Mesendoderm (in vitro differentiated cells): ENCODE data around the gene CYP24A1.
A peak's percentile ranks its signal among the peaks of the same experiment; 100 is the strongest.

Experiments used
- DNase-seq: peaks from one replicate; pipeline ENCODE4 v3.0.0; 2013
- H2AK5ac ChIP-seq: 2 replicates; pipeline ENCODE4 v1.6.1; 2013; ENCODE audit warnings: low read length, inconsistent platforms
- H2BK120ac ChIP-seq: 2 replicates; pipeline ENCODE4 v1.6.1; 2013; ENCODE audit warnings: low read depth, mild to moderate bottlenecking, low read length, moderate library complexity, mixed read lengths
- H2BK15ac ChIP-seq: replicated peaks from 2 replicates; pipeline ENCODE4 v1.6.1; 2013; ENCODE audit warnings: low read depth, mild to moderate bottlenecking, moderate library complexity
- H2BK5ac ChIP-seq: 2 replicates; pipeline ENCODE4 v1.6.1; 2013; ENCODE audit warnings: low read length, inconsistent platforms
- H3K18ac ChIP-seq: 2 replicates; pipeline ENCODE4 v1.6.1; 2013; ENCODE audit warnings: mild to moderate bottlenecking, low read length, mixed read lengths
- H3K23ac ChIP-seq: one replicate; pipeline ENCODE4 v1.6.1; 2013; ENCODE audit warnings: low read length
- H3K27ac ChIP-seq: 2 replicates; pipeline ENCODE4 v1.5.1; 2013; ENCODE audit warnings: low read depth, mild to moderate bottlenecking, inconsistent platforms, low read length, moderate library complexity
- H3K27me3 ChIP-seq: 2 replicates; pipeline ENCODE4 v1.6.1; 2013; ENCODE audit warnings: low read length, control low read depth, mild to moderate bottlenecking, inconsistent platforms; ENCODE audit not compliant: insufficient read depth, poor library complexity
- H3K36me3 ChIP-seq: 2 replicates; pipeline ENCODE4 v1.6.1; 2013; ENCODE audit warnings: low read length, inconsistent platforms; ENCODE audit not compliant: control insufficient read depth, insufficient read depth
- H3K4ac ChIP-seq: one replicate; pipeline ENCODE4 v1.6.1; 2013; ENCODE audit warnings: low read depth, mild to moderate bottlenecking, low read length, moderate library complexity
- H3K4me1 ChIP-seq: 2 replicates; pipeline ENCODE4 v1.6.1; 2013; ENCODE audit warnings: low read depth, low read length, inconsistent platforms; ENCODE audit not compliant: control insufficient read depth
- H3K4me2 ChIP-seq: 2 replicates; pipeline ENCODE4 v1.6.1; 2013; ENCODE audit warnings: low read length
- H3K4me3 ChIP-seq: 2 replicates; pipeline ENCODE4 v1.5.1; 2013; ENCODE audit warnings: mild to moderate bottlenecking, low read length
- H3K56ac ChIP-seq: one replicate; pipeline ENCODE4 v1.6.1; 2013; ENCODE audit warnings: low read length
- H3K79me1 ChIP-seq: 2 replicates; pipeline ENCODE4 v1.6.1; 2013; ENCODE audit warnings: low read length, inconsistent platforms
- H3K79me2 ChIP-seq: 2 replicates; pipeline ENCODE4 v1.6.1; 2013; ENCODE audit warnings: mild to moderate bottlenecking, low read length; ENCODE audit not compliant: control insufficient read depth, insufficient read depth
- H3K9ac ChIP-seq: 2 replicates; pipeline ENCODE4 v1.6.1; 2013; ENCODE audit warnings: low read length, inconsistent platforms
- H4K5ac ChIP-seq: one replicate; pipeline ENCODE4 v1.6.1; 2013; ENCODE audit warnings: low read length
- H4K8ac ChIP-seq: one replicate; pipeline ENCODE4 v1.6.1; 2013; ENCODE audit warnings: low read depth, mild to moderate bottlenecking, control low read depth, low read length, moderate library complexity
- WGBS: extraction: QIAGEN DNeasy Blood & Tissue Kit; methylation state at CpG from one replicate; pipeline ENCODE4 v1.1.7; 2013; ENCODE audit warnings: low lambda C conversion rate, missing lambda C conversion rate; ENCODE audit not compliant: insufficient coverage; ENCODE audit errors: extremely low coverage; 5-methylcytosine and 5-hydroxymethylcytosine counted together

The CYP24A1 gene

DNA sequence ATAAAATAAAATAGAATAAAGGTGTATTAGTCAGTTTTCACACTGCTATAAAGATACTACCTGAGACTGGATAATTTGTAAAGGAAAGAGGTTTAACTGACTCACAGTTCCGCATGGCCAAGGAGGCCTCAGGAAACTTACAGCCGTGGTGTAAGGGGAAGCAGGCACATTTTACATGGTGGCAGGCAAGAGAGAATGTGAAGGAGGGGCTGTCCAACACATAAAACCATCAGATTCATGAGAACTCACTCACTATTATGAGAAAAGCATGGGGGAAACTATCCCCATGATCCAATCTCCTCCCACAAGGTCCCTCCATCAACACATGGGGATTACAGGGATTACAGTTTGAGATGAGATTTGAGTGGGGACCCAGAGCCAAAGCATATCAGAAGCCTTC is 62.3 kb downstream of the CYP24A1 start:
- H2BK120ac ChIP-seq: no peak overlapping the region
- no peak overlapping the region for H3K56ac ChIP-seq
- H3K79me2 ChIP-seq: no peaks in the 10 kb centered on the region
- H4K5ac ChIP-seq: no peak overlapping the region
- no peak overlapping the region for H3K27ac ChIP-seq
- H3K4me1 ChIP-seq: no peaks in the 10 kb centered on the region
- no peaks in the 10 kb centered on the region for H3K27me3 ChIP-seq
- no peak overlapping the region for H2BK15ac ChIP-seq
- H3K36me3 ChIP-seq: no peaks in the 10 kb centered on the region
- no peaks in the 10 kb centered on the region for H3K79me1 ChIP-seq
- no peak overlapping the region for H3K9ac ChIP-seq
- H3K4me2 ChIP-seq: no peak overlapping the region
- H4K8ac ChIP-seq: no peak overlapping the region
- H3K4ac ChIP-seq: no peak overlapping the region
- H3K4me3 ChIP-seq: no peak overlapping the region
- H3K18ac ChIP-seq: no peak overlapping the region
- H3K23ac ChIP-seq: no peak overlapping the region
- H2BK5ac ChIP-seq: no peak overlapping the region
- no CpG with 5 or more reads among the region's 2 CpGs for WGBS
- no peak for DNase-seq
- H2AK5ac ChIP-seq: no peak overlapping the region

DNA sequence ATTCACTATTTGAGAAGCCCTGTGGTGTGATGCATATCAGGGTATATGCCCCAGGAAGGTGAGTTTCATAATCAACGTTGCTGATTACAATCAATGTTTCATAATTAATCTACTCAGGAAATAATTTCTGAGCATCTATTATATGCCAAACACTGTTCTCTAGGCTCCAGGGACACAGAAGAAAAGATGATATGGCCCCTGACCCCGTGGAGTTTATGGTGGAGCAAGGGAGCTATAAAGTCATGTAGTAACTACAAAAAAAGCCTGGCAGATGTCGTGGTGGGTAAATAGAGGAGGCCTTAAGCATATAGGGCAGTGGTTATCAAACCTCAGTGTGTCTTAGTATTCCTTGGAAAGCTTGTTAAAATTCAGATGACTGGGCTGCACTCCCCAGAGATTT is 63.3 kb downstream of the CYP24A1 start:
- no peak overlapping the region for H3K56ac ChIP-seq
- no peak overlapping the region for H4K5ac ChIP-seq
- H3K4me3 ChIP-seq: no peak overlapping the region
- no peaks in the 10 kb centered on the region for H3K79me1 ChIP-seq
- no peaks in the 10 kb centered on the region for H3K27me3 ChIP-seq
- no peak overlapping the region for H3K4ac ChIP-seq
- no peak overlapping the region for H3K23ac ChIP-seq
- no peak overlapping the region for H3K9ac ChIP-seq
- H3K4me2 ChIP-seq: no peak overlapping the region
- no peak overlapping the region for H3K18ac ChIP-seq
- no peak overlapping the region for H2AK5ac ChIP-seq
- WGBS: no CpG with 5 or more reads among the region's 3 CpGs
- no peak overlapping the region for H2BK120ac ChIP-seq
- no peak overlapping the region for H2BK15ac ChIP-seq
- H4K8ac ChIP-seq: no peak overlapping the region
- no peaks in the 10 kb centered on the region for H3K36me3 ChIP-seq
- H2BK5ac ChIP-seq: no peak overlapping the region
- no peak for DNase-seq
- H3K27ac ChIP-seq: no peak overlapping the region
- H3K4me1 ChIP-seq: no peaks in the 10 kb centered on the region
- no peaks in the 10 kb centered on the region for H3K79me2 ChIP-seq

GRCh38 chr20:54110041-54110440 is 63.7 kb downstream of the CYP24A1 start:
- H3K4me3 ChIP-seq: no peak overlapping the region
- H3K36me3 ChIP-seq: no peaks in the 10 kb centered on the region
- no peak overlapping the region for H2BK15ac ChIP-seq
- H3K56ac ChIP-seq: no peak overlapping the region
- H3K27ac ChIP-seq: no peak overlapping the region
- no peak overlapping the region for H4K5ac ChIP-seq
- no peaks in the 10 kb centered on the region for H3K79me2 ChIP-seq
- H3K79me1 ChIP-seq: no peaks in the 10 kb centered on the region
- no peaks in the 10 kb centered on the region for H3K27me3 ChIP-seq
- H3K23ac ChIP-seq: no peak overlapping the region
- DNase-seq: no peak
- H3K4me2 ChIP-seq: no peak overlapping the region
- H2BK5ac ChIP-seq: no peak overlapping the region
- H2AK5ac ChIP-seq: no peak overlapping the region
- no peak overlapping the region for H3K18ac ChIP-seq
- no peak overlapping the region for H2BK120ac ChIP-seq
- H3K9ac ChIP-seq: no peak overlapping the region
- H3K4me1 ChIP-seq: peaks cover 2% of the 10 kb centered on the region
- no peak overlapping the region for H3K4ac ChIP-seq
- no peak overlapping the region for H4K8ac ChIP-seq

DNA sequence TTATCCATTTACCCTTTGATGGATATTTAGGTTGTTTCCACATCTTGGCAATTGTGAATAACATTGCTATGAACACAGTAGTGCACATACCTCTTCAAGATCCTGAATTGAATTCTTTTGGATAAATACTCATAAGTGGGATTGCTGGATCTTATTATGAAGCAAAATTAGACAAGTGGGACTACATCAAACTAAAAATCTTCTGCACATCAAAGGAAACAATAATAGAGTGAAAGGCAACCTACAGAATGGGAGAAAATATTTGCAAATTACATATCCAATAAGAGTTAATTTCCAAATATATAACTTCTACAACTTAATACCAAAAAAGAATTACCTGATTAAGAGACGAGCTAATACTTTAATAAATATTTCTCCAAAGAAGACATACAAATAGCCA is 65.0 kb downstream of the CYP24A1 start:
- H3K4ac ChIP-seq: no peak overlapping the region
- no peak overlapping the region for H4K8ac ChIP-seq
- no peak overlapping the region for H3K4me3 ChIP-seq
- no peak overlapping the region for H2AK5ac ChIP-seq
- no peak overlapping the region for H3K4me2 ChIP-seq
- no peak overlapping the region for H2BK15ac ChIP-seq
- H3K79me2 ChIP-seq: no peaks in the 10 kb centered on the region
- H4K5ac ChIP-seq: no peak overlapping the region
- peaks cover 3% of the 10 kb centered on the region for H3K4me1 ChIP-seq
- H3K27ac ChIP-seq: no peak overlapping the region
- H3K9ac ChIP-seq: no peak overlapping the region
- DNase-seq: no peak
- no peak overlapping the region for H2BK120ac ChIP-seq
- H2BK5ac ChIP-seq: no peak overlapping the region
- no peak overlapping the region for H3K18ac ChIP-seq
- 100% methylated on average over 1 of the region's 1 CpG for WGBS
- no peaks in the 10 kb centered on the region for H3K36me3 ChIP-seq
- no peaks in the 10 kb centered on the region for H3K79me1 ChIP-seq
- H3K27me3 ChIP-seq: no peaks in the 10 kb centered on the region
- no peak overlapping the region for H3K56ac ChIP-seq
- no peak overlapping the region for H3K23ac ChIP-seq

DNA sequence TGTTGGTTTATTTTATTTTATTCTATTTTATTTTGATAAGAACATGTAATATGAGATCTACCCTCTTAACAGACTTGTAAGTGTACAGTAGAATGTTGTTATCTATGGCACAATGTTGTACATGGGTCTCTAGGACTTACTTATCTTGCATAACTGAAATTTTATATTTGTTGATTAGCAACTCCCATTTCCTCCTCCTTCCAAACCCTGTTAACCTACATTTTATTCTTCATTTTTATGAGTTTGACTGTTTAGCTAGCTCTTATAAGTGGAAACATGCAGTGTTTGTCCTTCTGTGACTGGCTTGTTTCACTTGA is 65.5 kb downstream of the CYP24A1 start:
- Histone ChIP-seq H2BK15ac (no peak overlapping the region), H3K4me3 (no peak overlapping the region), H3K27me3 (no peaks in the 10 kb centered on the region), H2BK5ac (no peak overlapping the region), H3K4me2 (no peak overlapping the region), H3K56ac (no peak overlapping the region), H2BK120ac (no peak overlapping the region), H4K8ac (no peak overlapping the region), H3K79me2 (no peaks in the 10 kb centered on the region), H3K36me3 (no peaks in the 10 kb centered on the region), H2AK5ac (no peak overlapping the region), H3K4me1 (peaks cover 3% of the 10 kb centered on the region), H3K18ac (no peak overlapping the region), H3K9ac (no peak overlapping the region), H3K4ac (no peak overlapping the region), H4K5ac (no peak overlapping the region), H3K27ac (no peak overlapping the region), H3K79me1 (no peaks in the 10 kb centered on the region), H3K23ac (no peak overlapping the region)
- no peak for DNase-seq

- H2AK5ac ChIP-seq: no peak overlapping the region
- no peak overlapping the region for H3K4ac ChIP-seq
- no CpG with 5 or more reads among the region's 7 CpGs for WGBS
- H4K5ac ChIP-seq: no peak overlapping the region
- H3K4me1 ChIP-seq: peaks cover 3% of the 10 kb centered on the region
- peak; percentile 70 for DNase-seq
- H3K36me3 ChIP-seq: no peaks in the 10 kb centered on the region
- H3K4me3 ChIP-seq: no peak overlapping the region
- no peak overlapping the region for H2BK15ac ChIP-seq
- no peaks in the 10 kb centered on the region for H3K79me1 ChIP-seq
- no peak overlapping the region for H3K27ac ChIP-seq
- H4K8ac ChIP-seq: no peak overlapping the region
- H2BK120ac ChIP-seq: no peak overlapping the region
- H3K79me2 ChIP-seq: no peaks in the 10 kb centered on the region
- no peak overlapping the region for H3K4me2 ChIP-seq
- no peak overlapping the region for H2BK5ac ChIP-seq
- no peaks in the 10 kb centered on the region for H3K27me3 ChIP-seq
- no peak overlapping the region for H3K23ac ChIP-seq
- no peak overlapping the region for H3K56ac ChIP-seq
- H3K9ac ChIP-seq: no peak overlapping the region
- H3K18ac ChIP-seq: no peak overlapping the region
Observed at GRCh38 chr20:54107600-54108325, 66.0 kb downstream of the CYP24A1 start.
